Activated CD8-positive, alpha-beta memory T cell treated with anti-CD3 and anti-CD28 coated beads, Interleukin-2, amount 10 ng/mL, durations not matched to agents 7 days and 5 days (primary cell): Measurements from ENCODE around the gene FAM163B. TPM values are rescaled to one million over a fixed set of nuclear protein-coding genes. Genes with fewer than 3 reads are reported as not detected.
"Not testable (repeated sequence)": the region's sequence is repeated elsewhere in the genome, so short reads cannot be mapped to it uniquely, and the experiment has no call there.

ENCODE experiments used
- ATAC-seq: fragments of 150-1000 bp; cut with Tn5 transposase; one replicate; pipeline ENCODE4 v1.10.0; 2021; ENCODE audit warnings: moderate library complexity
- CTCF ChIA-PET: fragments of 350-600 bp; sonication (Branson Sonifier 250); formaldehyde crosslinking; loops from one replicate; lab custom pipeline; 2021; ENCODE audit warnings: antibody characterized with exemption; lab: Charles Lee
- DNase-seq: peaks from one replicate; pipeline ENCODE4 v3.0.0-alpha.2; 2020
- H3K27ac Mint-ChIP-seq: one replicate; pipeline ENCODE4 v1.8.0; 2021; ENCODE audit warnings: mild to moderate bottlenecking, mixed read lengths
- H3K27me3 Mint-ChIP-seq: one replicate; pipeline ENCODE4 v1.8.0; 2021; ENCODE audit warnings: mixed read lengths
- H3K36me3 Mint-ChIP-seq: one replicate; pipeline ENCODE4 v1.8.0; 2021; ENCODE audit warnings: mild to moderate bottlenecking, mixed read lengths
- H3K4me1 Mint-ChIP-seq: one replicate; pipeline ENCODE4 v1.8.0; 2021; ENCODE audit warnings: mixed read lengths
- H3K4me3 Mint-ChIP-seq: one replicate; pipeline ENCODE4 v1.8.0; 2021; ENCODE audit warnings: mild to moderate bottlenecking, moderate library complexity, mixed read lengths
- H3K9me3 Mint-ChIP-seq: one replicate; pipeline ENCODE4 v1.8.0; 2022; ENCODE audit warnings: low read depth, mixed read lengths
- total RNA-seq, 2 experiments: library from RNA; stranded (reverse); gene quantifications; one replicate each; pipeline ENCODE4 v1.2.3, GENCODE V29; 2021

FAM163B gene
- total RNA-seq, 2 experiments from 2014 or later = not detected

DNA sequence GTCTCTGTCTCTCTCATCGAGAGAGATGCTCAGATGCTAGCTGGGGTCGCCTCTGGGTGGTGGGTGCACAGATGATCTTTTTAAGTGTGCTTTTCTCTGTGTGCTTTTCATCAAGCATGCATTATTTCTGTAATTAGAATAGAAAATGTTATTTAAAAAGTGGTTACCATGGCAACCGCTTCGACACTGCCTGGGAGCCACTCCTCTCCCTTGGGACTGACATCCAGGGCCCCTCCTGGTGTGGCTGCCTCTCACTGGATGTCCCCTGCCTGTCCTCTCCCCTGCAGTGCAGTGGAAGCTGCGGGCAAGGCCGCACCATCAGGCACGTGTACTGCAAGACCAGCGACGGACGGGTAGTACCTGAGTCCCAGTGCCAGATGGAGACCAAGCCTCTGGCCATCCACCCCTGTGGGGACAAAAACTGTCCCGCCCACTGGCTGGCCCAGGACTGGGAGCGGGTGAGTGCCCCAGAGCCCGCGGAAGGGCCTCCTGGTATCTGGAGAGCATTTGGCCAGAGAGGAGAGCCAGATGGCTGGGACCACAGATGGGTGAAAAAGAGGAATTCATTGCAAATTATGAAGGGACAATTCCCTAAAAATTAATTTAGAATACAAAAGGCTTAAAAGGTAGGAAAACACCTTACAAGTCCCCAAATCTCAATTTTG, 39.9 kb downstream of the FAM163B start:
- Mint-ChIP-seq H3K4me1 (no peaks in the 10 kb centered on the region), H3K9me3 (no peaks in the 10 kb centered on the region), H3K27ac (no peak overlapping the region), H3K27me3 (no peaks in the 10 kb centered on the region), H3K4me3 (no peak overlapping the region), H3K36me3 (no peaks in the 10 kb centered on the region)
- ATAC-seq (no peak), DNase-seq (no peak)
- CTCF ChIA-PET = no interaction called here

DNA sequence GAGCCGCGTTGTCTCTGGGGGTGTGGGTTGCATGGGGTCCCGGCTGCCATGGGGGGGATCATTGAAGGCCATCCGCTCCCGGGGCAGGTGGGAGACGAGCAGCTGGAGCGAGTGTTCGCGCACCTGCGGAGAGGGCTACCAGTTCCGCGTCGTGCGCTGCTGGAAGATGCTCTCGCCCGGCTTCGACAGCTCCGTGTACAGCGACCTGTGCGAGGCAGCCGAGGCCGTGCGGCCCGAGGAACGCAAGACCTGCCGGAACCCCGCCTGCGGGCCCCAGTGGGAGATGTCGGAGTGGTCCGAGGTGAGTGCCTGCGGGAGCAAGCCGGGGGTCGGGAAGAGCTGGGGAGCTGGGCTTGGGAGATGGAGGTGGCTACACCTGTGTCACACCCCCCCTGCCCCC, 41.0 kb downstream of the FAM163B start:
- CTCF ChIA-PET = no interaction called here
- ATAC-seq = no peak
- DNase-seq = no peak
- Mint-ChIP-seq H3K36me3 (no peaks in the 10 kb centered on the region), H3K27ac (no peak overlapping the region), H3K4me1 (no peaks in the 10 kb centered on the region), H3K9me3 (no peaks in the 10 kb centered on the region), H3K27me3 (no peaks in the 10 kb centered on the region), H3K4me3 (no peak overlapping the region)

DNA sequence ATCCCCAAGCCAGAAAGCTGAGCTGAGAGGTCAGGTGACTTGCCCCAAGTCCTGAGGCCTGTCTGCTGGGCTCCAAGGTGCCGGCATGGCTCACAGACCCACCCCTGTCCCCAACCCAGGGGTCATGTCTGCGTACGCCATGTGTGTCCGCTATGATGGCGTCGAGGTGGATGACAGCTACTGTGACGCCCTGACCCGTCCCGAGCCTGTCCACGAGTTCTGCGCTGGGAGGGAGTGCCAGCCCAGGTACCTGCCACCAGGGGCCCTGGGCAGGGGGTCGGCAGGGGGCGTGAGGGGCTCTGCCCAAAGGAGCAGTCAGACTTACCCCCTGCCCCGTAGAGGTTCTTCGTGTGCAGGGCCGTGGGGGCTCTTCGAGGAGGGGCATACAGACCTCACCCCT, 42.4 kb downstream of the FAM163B start:
- CTCF ChIA-PET = no interaction called here
- no peak overlapping the region for H3K27ac Mint-ChIP-seq
- ATAC-seq (no peak), DNase-seq (no peak)
- H3K36me3 Mint-ChIP-seq = no peaks in the 10 kb centered on the region
- no peak overlapping the region for H3K4me3 Mint-ChIP-seq
- no peaks in the 10 kb centered on the region for H3K4me1 Mint-ChIP-seq
- no peaks in the 10 kb centered on the region for H3K27me3 Mint-ChIP-seq
- no peaks in the 10 kb centered on the region for H3K9me3 Mint-ChIP-seq

DNA sequence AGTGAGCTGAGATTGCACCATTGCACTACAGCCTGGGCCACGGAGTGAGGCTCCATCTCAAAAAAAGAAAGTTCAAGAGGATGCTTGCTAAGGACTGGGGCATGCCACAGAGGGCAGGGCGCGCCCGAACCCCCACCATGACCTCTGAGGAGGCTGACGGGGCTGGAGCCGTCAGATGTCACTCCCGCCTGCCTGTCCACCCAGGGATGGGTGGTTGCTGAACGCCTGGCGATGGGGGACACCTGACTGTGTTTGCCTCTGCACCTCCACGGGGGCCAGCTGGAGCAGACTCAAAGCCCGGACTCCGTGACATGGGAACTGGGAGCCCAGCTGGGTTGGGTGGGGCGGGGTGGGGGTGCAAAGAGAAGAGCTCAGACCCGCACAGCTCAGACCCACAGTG, 42.8 kb downstream of the FAM163B start:
- ATAC-seq (no peak), DNase-seq (no peak)
- CTCF ChIA-PET = interaction anchor here (0.8 kb wide), 1 partner anchor 176 kb away, joined by 3 read pairs; no protein-coding TSS in a partner anchor
- no peak overlapping the region for H3K27ac Mint-ChIP-seq
- H3K4me1 Mint-ChIP-seq = no peaks in the 10 kb centered on the region
- H3K36me3 Mint-ChIP-seq = no peaks in the 10 kb centered on the region
- no peaks in the 10 kb centered on the region for H3K27me3 Mint-ChIP-seq
- H3K9me3 Mint-ChIP-seq = no peaks in the 10 kb centered on the region
- H3K4me3 Mint-ChIP-seq = no peak overlapping the region

DNA sequence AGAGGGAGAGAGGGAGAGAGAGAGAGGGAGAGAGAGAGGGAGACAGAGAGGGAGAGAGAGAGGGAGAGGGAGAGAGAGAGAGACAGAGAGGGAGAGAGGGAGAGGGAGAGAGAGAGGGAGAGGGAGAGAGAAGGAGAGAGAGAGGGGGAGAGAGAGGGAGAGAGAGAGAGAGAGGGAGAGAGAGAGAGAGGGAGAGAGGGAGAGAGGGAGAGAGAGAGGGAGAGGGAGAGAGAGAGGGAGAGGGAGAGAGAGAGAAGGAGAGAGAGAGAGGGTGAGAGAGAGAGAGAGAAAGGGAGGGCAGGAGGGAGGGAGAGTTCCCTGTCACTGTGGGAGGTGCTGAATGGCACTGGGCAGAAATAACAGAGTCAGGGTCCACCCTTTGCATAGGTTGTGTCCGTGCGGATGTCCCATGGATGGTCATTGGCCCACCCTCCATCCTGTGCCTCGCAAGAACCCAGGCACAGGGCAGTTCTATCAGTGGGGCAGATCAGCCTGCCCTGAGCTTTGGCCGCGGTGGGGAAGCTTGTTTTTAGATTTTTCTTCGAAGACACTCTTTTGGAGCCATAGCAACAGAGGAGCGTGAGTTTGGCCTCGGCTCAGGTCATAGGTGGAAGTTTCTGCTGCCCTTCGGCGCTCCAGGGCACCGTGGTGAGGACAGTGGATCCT, 44.6 kb downstream of the FAM163B start:
- H3K4me3 Mint-ChIP-seq = no peak overlapping the region
- H3K27ac Mint-ChIP-seq = no peak overlapping the region
- CTCF ChIA-PET = no interaction called here
- DNase-seq = no peak
- H3K9me3 Mint-ChIP-seq = no peaks in the 10 kb centered on the region
- no peak for ATAC-seq
- no peaks in the 10 kb centered on the region for H3K36me3 Mint-ChIP-seq
- no peaks in the 10 kb centered on the region for H3K27me3 Mint-ChIP-seq
- H3K4me1 Mint-ChIP-seq = no peaks in the 10 kb centered on the region

DNA sequence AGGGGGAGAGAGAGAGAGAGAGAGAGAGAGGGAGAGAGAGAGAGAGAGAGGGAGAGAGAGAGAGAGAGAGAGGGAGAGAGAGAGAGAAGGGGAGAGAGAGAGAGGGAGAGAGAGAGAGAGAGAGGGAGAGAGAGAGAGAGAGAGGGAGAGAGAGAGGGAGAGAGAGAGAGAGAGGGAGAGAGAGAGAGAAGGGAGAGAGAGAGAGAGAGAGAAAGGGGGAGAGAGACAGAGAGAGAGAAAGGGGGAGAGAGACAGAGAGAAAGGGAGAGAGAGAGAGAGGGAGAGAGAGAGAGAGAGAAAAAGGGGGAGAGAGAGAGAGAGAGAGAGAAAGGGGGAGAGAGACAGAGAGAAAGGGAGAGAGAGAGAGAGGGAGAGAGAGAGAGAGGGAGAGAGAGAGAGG, 45.4 kb downstream of the FAM163B start:
- DNase-seq, H3K4me3 Mint-ChIP-seq, H3K36me3 Mint-ChIP-seq, CTCF ChIA-PET, H3K4me1 Mint-ChIP-seq, H3K27ac Mint-ChIP-seq, H3K27me3 Mint-ChIP-seq, H3K9me3 Mint-ChIP-seq, ATAC-seq: not testable (repeated sequence)

DNA sequence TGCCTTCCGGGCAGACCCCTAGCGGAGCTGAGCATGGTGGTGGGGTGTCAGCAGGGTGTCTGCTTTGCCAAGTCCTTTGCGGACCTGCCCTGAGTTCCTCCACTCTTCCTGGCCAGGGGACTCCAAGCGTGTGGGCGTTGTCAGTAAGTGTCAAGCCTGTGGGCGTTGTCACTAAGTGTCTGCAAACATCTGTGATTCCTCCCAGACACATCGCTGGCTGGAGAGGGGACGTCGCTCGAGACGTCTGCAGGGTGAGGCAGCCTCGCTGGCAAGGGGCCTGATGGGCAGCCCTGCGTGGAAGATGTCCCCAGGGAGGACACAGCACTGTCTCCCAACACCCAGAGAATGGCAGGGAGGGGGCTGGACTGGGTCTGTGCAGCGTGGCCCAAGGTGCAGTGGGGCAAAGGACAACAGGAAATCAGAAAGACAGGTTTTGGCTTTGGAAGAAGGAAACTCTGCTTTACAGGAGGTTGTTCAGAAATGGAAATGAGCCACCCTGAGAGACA, 45.8 kb downstream of the FAM163B start:
- Mint-ChIP-seq H3K9me3 (no peaks in the 10 kb centered on the region), H3K27ac (no peak overlapping the region), H3K4me1 (peaks cover 3% of the 10 kb centered on the region), H3K36me3 (no peaks in the 10 kb centered on the region), H3K4me3 (no peak overlapping the region), H3K27me3 (peaks cover 8% of the 10 kb centered on the region)
- no peak for DNase-seq
- CTCF ChIA-PET = no interaction called here
- ATAC-seq = no peak

DNA sequence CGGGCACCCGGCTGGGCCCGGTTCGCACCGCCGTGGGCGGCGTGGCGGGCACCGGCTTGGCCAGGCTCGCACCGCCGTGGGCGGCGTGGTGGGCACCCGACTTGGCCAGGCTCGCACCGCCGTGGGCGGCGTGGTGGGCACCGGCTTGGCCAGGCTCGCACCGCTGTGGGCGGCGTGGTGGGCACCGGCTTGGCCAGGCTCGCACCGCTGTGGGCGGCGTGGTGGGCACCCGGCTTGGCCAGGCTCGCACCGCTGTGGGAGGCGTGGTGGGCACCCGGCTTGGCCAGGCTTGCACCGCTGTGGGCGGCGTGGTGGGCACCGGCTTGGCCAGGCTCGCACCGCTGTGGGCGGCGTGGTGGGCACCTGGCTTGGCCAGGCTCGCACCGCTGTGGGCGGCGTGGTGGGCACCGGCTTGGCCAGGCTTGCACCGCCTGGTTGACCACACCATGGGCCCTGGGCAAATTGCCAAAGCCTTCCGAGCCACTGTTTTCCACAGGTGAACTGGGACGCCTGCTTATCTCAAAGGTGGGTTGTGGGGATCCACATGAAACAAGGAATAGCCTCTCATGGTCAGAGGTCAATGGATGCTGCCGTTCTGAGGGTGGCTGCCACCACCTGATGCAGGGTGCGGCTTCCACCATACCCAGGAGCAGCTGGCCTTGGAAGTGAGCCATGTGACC, 46.4 kb downstream of the FAM163B start:
- Mint-ChIP-seq H3K27ac (no peak overlapping the region), H3K9me3 (no peaks in the 10 kb centered on the region), H3K4me1 (peaks cover 6% of the 10 kb centered on the region), H3K4me3 (no peak overlapping the region), H3K27me3 (peaks cover 12% of the 10 kb centered on the region), H3K36me3 (no peaks in the 10 kb centered on the region)
- DNase-seq (no peak), ATAC-seq (no peak)
- CTCF ChIA-PET = no interaction called here

DNA sequence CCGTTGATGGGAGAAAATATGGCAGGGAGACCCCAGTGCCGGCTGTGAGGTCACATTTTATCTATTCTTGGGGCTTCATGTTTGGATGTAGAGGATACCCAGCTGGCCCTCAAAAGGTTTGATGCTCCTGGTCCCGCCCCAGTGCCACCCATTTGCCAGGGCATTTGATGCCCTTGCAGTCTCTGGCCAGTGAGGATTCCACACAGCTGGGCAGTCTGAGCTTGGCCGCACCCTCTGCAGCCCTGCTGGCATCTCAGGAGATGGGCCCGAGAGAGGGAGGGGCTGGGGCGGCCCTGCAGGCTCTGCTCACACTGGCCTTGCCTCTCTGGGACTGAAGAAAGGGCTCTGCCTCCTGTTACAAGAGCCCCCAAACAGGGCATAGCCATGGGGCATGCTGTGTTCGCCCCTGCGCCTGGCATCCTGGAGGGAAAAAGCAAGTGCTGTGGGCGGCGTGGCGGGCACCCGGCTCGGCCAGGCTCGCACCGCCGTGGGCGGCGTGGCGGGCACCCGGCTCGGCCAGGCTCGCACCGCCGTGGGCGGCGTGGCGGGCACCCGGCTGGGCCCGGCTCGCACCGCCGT, 47.1 kb downstream of the FAM163B start:
- no peak overlapping the region for H3K4me3 Mint-ChIP-seq
- H3K4me1 Mint-ChIP-seq = peaks cover 6% of the 10 kb centered on the region
- H3K27me3 Mint-ChIP-seq = peaks cover 12% of the 10 kb centered on the region
- H3K9me3 Mint-ChIP-seq = no peaks in the 10 kb centered on the region
- CTCF ChIA-PET = no interaction called here
- ATAC-seq (no peak), DNase-seq (no peak)
- no peak overlapping the region for H3K27ac Mint-ChIP-seq
- no peaks in the 10 kb centered on the region for H3K36me3 Mint-ChIP-seq

DNA sequence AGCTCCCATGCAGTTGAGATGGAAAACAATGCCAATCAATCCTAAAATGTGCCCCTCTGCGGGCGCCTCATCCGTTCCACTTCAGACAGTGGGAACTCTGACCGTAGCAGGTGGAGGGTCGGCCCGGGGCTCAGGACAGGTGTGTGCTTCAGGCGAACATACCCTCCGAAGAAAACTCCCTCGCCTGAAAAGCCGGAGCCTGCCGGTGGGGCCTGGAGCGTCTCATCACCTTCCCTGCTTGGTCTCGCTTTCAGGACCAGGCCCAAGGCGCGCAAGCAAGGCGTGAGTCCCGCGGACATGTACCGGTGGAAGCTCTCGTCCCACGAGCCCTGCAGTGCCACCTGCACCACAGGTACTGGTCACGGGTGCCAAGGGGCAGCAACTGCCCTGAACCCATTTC, 48.2 kb downstream of the FAM163B start:
- H3K27me3 Mint-ChIP-seq = peaks cover 12% of the 10 kb centered on the region
- H3K4me1 Mint-ChIP-seq = peaks cover 6% of the 10 kb centered on the region
- CTCF ChIA-PET = no interaction called here
- H3K4me3 Mint-ChIP-seq = no peak overlapping the region
- ATAC-seq (no peak), DNase-seq (no peak)
- no peak overlapping the region for H3K27ac Mint-ChIP-seq
- no peaks in the 10 kb centered on the region for H3K9me3 Mint-ChIP-seq
- no peaks in the 10 kb centered on the region for H3K36me3 Mint-ChIP-seq

DNA sequence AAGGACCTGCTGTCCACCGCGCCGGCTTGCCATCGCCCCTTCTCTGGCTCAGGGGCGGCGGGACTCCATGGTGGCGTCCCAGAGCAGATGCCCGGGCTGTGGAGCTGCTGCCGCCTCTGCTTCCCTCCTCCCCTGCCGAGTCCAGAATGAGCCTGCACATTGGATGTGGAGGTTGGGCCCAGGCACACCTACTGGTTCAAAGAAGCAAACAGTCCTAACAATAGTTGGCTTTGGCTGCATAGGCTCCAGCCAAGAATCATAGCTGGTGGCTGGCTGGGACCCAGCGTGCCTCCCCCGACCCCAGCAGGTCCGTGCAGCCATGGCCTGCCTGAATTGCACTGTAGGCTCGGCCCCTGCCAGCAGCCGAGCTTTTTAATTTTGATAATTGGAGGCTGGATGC, 48.9 kb downstream of the FAM163B start:
- CTCF ChIA-PET = interaction anchor here (0.5 kb wide), 1 partner anchor 74 kb away, joined by 3 read pairs; no protein-coding TSS in a partner anchor
- no peak for ATAC-seq
- Mint-ChIP-seq H3K4me3 (no peak overlapping the region), H3K27me3 (peaks cover 12% of the 10 kb centered on the region), H3K27ac (no peak overlapping the region), H3K4me1 (peaks cover 6% of the 10 kb centered on the region), H3K9me3 (no peaks in the 10 kb centered on the region), H3K36me3 (no peaks in the 10 kb centered on the region)
- no peak for DNase-seq

DNA sequence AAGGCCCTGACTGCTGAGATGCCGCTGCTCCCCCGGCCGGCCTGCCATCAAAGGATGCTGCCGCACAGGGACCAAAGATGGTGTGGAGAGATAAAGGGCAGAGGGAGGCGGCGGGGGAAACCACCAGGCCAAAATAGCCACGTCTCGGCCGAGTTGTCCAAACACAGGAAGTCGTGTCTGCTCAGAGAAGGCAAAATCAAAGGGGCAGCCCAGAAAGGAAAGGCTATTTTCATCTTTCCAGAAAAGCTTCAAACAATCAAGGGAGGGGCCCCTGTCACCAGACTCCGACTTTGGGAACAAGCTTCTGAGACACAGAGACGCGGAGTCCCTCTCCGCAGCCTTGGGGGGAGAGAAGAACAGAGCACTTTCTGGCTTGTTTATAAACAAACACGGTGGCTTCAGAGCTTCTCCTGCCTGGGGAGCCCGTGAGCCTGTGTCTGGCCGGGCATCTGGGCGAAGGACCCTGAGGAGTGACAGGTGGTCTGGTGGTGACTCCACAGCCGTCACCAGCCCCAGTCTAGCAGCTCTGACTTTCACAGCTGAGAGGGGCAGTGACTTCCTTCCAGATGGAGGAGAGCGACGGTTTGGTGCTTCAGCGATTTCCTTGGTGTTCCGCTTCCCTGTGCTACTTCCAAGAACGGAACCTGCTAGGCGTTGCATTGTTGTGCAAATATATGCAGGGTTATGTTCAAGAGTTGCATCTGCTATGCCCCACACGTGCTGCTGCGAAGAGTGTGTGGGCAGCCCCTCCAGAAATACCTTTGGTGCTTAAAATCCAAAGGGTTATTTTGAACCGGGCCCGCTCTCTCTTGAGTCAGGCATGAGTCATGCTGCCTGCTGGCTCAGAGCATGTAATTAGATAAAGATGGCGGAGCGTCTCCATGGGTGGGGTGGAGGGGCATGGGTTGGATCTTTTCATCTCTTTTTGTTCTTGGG, 50.7 kb downstream of the FAM163B start:
- CTCF ChIA-PET = no interaction called here
- Mint-ChIP-seq H3K36me3 (no peaks in the 10 kb centered on the region), H3K4me1 (peaks cover 6% of the 10 kb centered on the region), H3K9me3 (no peaks in the 10 kb centered on the region), H3K27me3 (peaks cover 12% of the 10 kb centered on the region), H3K27ac (no peak overlapping the region), H3K4me3 (no peak overlapping the region)
- no peak for DNase-seq
- no peak for ATAC-seq

DNA sequence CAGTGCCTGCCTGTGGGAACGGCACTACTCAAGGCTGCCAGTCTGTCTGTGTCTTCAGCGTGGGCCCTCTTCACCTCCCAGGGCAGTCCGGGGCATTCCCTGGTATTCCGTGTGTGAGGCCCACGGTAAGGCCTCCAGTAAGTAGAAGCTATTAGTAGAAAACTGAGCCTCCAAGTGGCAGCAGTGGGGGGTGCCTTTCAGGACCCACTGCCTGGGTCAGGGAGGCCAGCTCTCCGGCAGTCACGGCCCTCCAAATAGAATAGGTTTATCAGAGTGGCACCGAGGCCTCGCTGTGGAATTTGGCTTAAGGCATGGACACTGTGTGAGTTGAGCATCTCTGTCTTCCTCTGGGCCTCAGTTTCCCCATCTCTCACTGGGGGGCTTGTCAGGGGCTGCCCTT, 51.6 kb downstream of the FAM163B start:
- DNase-seq = no peak
- H3K9me3 Mint-ChIP-seq = no peaks in the 10 kb centered on the region
- no peak for ATAC-seq
- H3K4me1 Mint-ChIP-seq = peaks cover 6% of the 10 kb centered on the region
- peaks cover 12% of the 10 kb centered on the region for H3K27me3 Mint-ChIP-seq
- no peaks in the 10 kb centered on the region for H3K36me3 Mint-ChIP-seq
- no peak overlapping the region for H3K4me3 Mint-ChIP-seq
- CTCF ChIA-PET = no interaction called here
- no peak overlapping the region for H3K27ac Mint-ChIP-seq
